CD4-positive, alpha-beta T cell (primary cell): ENCODE results near the gene VPS8. TPM values are rescaled to one million over a fixed set of nuclear protein-coding genes. Genes with fewer than 3 reads are reported as not detected.

Experiments used
- ATAC-seq: fragments of 200-7000 bp; cut with Tn5 transposase; one replicate; pipeline ENCODE4 v1.10.0; 2022; ENCODE audit warnings: mild to moderate bottlenecking; ENCODE audit not compliant: poor library complexity
- CTCF ChIA-PET: fragments of 350-600 bp; sonication (Branson Sonifier 250); formaldehyde crosslinking; loops from one replicate; lab custom pipeline; 2021; ENCODE audit warnings: antibody characterized with exemption, inconsistent platforms; lab: Charles Lee
- POLR2A ChIA-PET: fragments of 350-600 bp; sonication (Branson Sonifier 250); formaldehyde crosslinking; loops from one replicate; lab custom pipeline; 2021; ENCODE audit warnings: antibody characterized with exemption, inconsistent platforms; lab: Charles Lee
- DNase-seq, 14 experiments: peaks; one replicate each; pipeline ENCODE4 v3.0.0-alpha.2; 2013 to 2020; ENCODE audit warnings: mixed read lengths in 2 of 14
- H3K27ac ChIP-seq, 2 donors: one replicate each; pipeline versions ENCODE4 v1.5.1 to v1.7.0; 2013; ENCODE audit warnings: low read length in 2 of 2, low read depth in 1 of 2, mild to moderate bottlenecking in 1 of 2
- H3K27me3 ChIP-seq, 2 experiments: 1 replicate in 1 of 2; 2 replicates in 1 of 2; pipeline versions ENCODE4 v1.6.1 to v1.7.0; 2013; ENCODE audit warnings: low read length in 2 of 2, control low read depth in 1 of 2, mild to moderate bottlenecking in 1 of 2, moderate library complexity in 1 of 2; ENCODE audit not compliant: insufficient read depth in 2 of 2, control insufficient read depth in 1 of 2
- H3K36me3 ChIP-seq: one replicate; pipeline ENCODE4 v1.6.1; 2013; ENCODE audit warnings: low read length, control low read depth; ENCODE audit not compliant: insufficient read depth
- H3K4me1 ChIP-seq: one replicate; pipeline ENCODE4 v1.6.1; 2013; ENCODE audit warnings: low read length, control low read depth; ENCODE audit not compliant: insufficient read depth
- H3K4me3 ChIP-seq: one replicate; pipeline ENCODE4 v1.5.1; 2013; ENCODE audit warnings: mild to moderate bottlenecking, low read length, moderate library complexity
- H3K9me3 ChIP-seq, 2 experiments: 1 replicate in 1 of 2; 2 replicates in 1 of 2; pipeline versions ENCODE4 v1.6.1 to v1.7.0; 2013; ENCODE audit warnings: low read length in 2 of 2, mild to moderate bottlenecking in 2 of 2, control low read depth in 1 of 2, moderate library complexity in 1 of 2; ENCODE audit not compliant: control insufficient read depth in 1 of 2, insufficient read depth in 1 of 2
- H3K27ac Mint-ChIP-seq: one replicate; pipeline ENCODE4 v1.8.0; 2020; ENCODE audit warnings: mixed read lengths
- H3K27me3 Mint-ChIP-seq: one replicate; pipeline ENCODE4 v1.8.0; 2021; ENCODE audit warnings: mixed read lengths
- H3K36me3 Mint-ChIP-seq: one replicate; pipeline ENCODE4 v1.8.0; 2021; ENCODE audit warnings: low read depth, mixed read lengths
- H3K4me1 Mint-ChIP-seq: one replicate; pipeline ENCODE4 v1.8.0; 2021; ENCODE audit warnings: low read depth, mixed read lengths
- H3K4me3 Mint-ChIP-seq: one replicate; pipeline ENCODE4 v1.8.0; 2020; ENCODE audit warnings: mild to moderate bottlenecking, mixed read lengths
- H3K9me3 Mint-ChIP-seq: one replicate; pipeline ENCODE4 v1.8.0; 2020; ENCODE audit warnings: mixed read lengths
- intact Hi-C, 2 experiments: fragments of 100-400 bp; cut with DNase I in 1 of 2; cut with micrococcal nuclease in 1 of 2; formaldehyde crosslinking; loops; one replicate each; pipeline versions ENCODE4 v1.15.1 to v1.9.0; 2023 to 2025; cut with DNase I, micrococcal nuclease
- total RNA-seq, 174 experiments: library from RNA in 2 of 174; stranded (reverse) in 2 of 174; gene quantifications; one replicate each; pipeline ENCODE4 v1.2.3 and lab custom pipeline; 2021 to 2026
- TF ChIP-seq, protein P1 (sequence below): fragments of 200-600 bp; IDR thresholded peaks from one replicate; pipeline ENCODE4 v1.8.0; 2022; ENCODE audit warnings: antibody characterized with exemption, mild to moderate bottlenecking

Gene VPS8
- total RNA-seq, 2 experiments from 2014 or later, result 56.8 to 61.2 TPM

DNA sequence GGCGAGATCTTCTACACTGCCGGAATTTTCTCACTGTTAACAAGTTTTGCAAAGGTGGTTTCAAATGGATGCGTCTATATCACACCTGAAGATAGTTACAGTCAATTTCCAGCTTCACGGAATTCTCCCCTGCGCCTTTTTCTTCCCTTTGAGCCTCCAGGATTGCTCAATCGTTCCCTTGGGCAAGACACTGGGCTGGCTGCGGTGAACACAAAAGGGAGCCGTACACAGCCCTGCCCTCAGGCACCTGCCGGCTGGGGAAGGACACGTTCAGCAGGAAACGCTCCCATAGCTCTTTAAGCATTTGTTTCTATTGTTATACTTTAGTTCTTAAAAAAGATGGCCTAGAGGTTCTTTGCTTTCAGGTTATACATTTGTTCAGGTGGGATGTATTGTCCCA is 255.2 kb downstream of the VPS8 start:
- Mint-ChIP-seq H3K9me3 (peaks cover 2% of the 10 kb centered on the region), H3K27me3 (no peaks in the 10 kb centered on the region), H3K4me1 (no peaks in the 10 kb centered on the region), H3K36me3 (no peaks in the 10 kb centered on the region), H3K27ac (no peak overlapping the region), H3K4me3 (no peak overlapping the region)
- Histone ChIP-seq H3K27ac (no peak overlapping the region), H3K27me3 (peaks cover 0 to 2% of the 10 kb centered on the region in 2 experiments), H3K9me3 (peaks cover 0 to 13% of the 10 kb centered on the region in 2 experiments), H3K36me3 (no peaks in the 10 kb centered on the region), H3K4me3 (no peak overlapping the region), H3K4me1 (no peaks in the 10 kb centered on the region)
- intact Hi-C loops, result no loop called here
- TF ChIP-seq, protein P1, sequence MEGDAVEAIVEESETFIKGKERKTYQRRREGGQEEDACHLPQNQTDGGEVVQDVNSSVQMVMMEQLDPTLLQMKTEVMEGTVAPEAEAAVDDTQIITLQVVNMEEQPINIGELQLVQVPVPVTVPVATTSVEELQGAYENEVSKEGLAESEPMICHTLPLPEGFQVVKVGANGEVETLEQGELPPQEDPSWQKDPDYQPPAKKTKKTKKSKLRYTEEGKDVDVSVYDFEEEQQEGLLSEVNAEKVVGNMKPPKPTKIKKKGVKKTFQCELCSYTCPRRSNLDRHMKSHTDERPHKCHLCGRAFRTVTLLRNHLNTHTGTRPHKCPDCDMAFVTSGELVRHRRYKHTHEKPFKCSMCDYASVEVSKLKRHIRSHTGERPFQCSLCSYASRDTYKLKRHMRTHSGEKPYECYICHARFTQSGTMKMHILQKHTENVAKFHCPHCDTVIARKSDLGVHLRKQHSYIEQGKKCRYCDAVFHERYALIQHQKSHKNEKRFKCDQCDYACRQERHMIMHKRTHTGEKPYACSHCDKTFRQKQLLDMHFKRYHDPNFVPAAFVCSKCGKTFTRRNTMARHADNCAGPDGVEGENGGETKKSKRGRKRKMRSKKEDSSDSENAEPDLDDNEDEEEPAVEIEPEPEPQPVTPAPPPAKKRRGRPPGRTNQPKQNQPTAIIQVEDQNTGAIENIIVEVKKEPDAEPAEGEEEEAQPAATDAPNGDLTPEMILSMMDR, result no peak
- ChIA-PET POLR2A (no interaction called here), CTCF (no interaction called here)
- no peak for ATAC-seq
- DNase-seq, result no peak

DNA sequence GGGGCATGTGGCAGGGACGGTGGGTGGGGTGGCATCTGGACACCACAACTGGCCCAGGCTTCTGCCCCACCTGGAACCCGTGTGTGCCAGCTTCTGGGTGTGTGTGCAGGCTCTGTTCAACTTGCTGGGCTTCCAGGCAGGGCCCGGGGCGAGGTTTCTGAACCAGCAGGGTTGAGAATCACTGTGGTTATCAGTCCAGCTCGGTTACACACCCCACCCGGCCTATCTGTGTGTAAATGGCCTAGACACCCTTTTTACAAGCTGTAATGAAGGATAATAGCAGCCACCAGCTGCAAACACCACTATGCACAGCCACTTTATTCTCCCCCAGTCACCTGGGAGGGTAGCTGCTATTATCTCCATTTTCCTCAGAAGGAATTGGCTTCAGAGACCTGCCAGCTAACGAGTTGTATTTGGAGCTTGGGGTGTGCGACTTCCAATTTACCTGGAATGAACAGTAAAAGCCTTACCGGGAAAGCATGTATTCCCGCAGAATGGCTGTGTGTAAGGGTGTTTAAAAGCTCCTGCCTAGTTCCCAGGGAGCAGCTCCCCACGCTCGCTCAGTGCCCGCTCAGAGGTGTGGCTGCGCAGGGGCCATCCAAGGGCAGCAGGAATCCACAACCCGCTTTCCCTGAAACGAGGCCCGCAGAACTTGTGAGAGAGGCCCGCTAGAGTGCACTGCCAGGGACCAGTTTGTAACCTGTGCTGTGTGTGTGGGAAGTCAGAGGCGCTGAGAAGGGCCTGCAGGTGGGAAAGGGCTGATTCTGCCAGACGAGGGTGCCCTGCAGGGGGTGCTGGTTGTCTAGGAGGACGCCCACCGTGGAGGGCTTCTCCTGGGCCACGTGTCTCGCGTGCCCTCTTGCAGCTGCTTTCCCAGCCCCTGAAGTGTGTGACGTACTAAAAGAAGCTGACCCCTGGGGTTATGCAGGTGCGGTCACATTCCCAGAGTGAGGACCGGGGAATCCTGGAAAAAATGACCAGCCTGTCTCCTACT is 257.4 kb downstream of the VPS8 start:
- no peak overlapping the region for H3K27ac Mint-ChIP-seq
- H3K9me3 Mint-ChIP-seq, result no peaks in the 10 kb centered on the region
- POLR2A ChIA-PET, result no interaction called here
- CTCF ChIA-PET, result no interaction called here
- DNase-seq, result no peak
- no peaks in the 10 kb centered on the region for H3K27me3 Mint-ChIP-seq
- intact Hi-C loops, result no loop called here
- Histone ChIP-seq H3K9me3 (peaks cover 0 to 13% of the 10 kb centered on the region in 2 experiments), H3K27me3 (peaks cover 0 to 2% of the 10 kb centered on the region in 2 experiments), H3K4me3 (no peak overlapping the region), H3K4me1 (no peaks in the 10 kb centered on the region), H3K27ac (no peak overlapping the region), H3K36me3 (no peaks in the 10 kb centered on the region)
- no peaks in the 10 kb centered on the region for H3K4me1 Mint-ChIP-seq
- TF ChIP-seq, protein P1, result no peak
- no peak overlapping the region for H3K4me3 Mint-ChIP-seq
- no peak for ATAC-seq
- H3K36me3 Mint-ChIP-seq, result no peaks in the 10 kb centered on the region

DNA sequence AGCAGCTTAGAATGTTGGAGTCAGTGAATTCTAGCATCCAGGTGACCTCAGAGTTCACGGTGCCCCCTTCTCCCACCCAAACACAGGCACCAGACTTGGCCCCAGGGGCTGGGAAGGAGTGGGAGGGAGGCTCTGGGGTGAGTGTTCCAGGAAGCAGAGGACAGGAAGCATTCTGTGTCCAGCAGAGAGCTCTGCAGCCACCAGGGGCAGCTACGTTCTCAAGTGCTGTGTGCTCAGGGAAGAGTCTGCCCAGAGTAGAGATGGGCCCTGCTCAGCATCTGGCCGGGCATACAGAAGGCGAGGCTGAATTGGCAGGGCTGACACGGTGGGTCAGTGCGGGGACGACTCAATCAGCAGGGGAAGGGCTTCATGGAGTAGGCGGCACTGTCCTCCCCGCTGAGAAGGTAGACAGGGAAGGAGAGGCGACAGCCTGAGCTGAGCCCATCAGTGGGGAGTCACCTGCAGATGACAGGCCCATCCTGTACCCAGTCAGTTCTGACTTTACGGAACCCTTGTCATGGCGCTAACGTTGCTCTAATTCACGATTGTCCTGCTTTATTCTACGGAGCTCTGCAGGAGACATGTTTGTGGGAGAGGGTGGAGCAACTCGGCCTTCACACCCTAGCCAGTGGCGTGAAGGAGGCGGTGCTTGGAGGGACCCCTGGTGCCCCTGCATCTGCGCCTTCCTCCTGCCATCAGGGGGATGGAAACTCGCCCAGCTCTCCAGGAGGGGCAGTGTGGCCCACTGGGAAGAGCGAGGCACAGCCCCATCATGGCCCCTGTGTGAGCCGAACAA is 258.7 kb downstream of the VPS8 start:
- DNase-seq (no peak), ATAC-seq (no peak)
- Histone ChIP-seq H3K36me3 (no peaks in the 10 kb centered on the region), H3K9me3 (peaks cover 0 to 7% of the 10 kb centered on the region in 2 experiments), H3K27me3 (no peaks in the 10 kb centered on the region), H3K27ac (no peak overlapping the region), H3K4me1 (no peaks in the 10 kb centered on the region), H3K4me3 (no peak overlapping the region)
- Mint-ChIP-seq H3K36me3 (no peaks in the 10 kb centered on the region), H3K9me3 (no peaks in the 10 kb centered on the region), H3K27me3 (no peaks in the 10 kb centered on the region), H3K4me1 (no peaks in the 10 kb centered on the region), H3K4me3 (no peak overlapping the region), H3K27ac (no peak overlapping the region)
- ChIA-PET POLR2A (no interaction called here), CTCF (no interaction called here)
- intact Hi-C loops, result no loop called here
- TF ChIP-seq, protein P1, result no peak
